GM21447 (cell line): Measurements from ENCODE around the gene FAM20C.

ENCODE experiments used
- ATAC-seq: cut with Tn5 transposase; IDR thresholded peaks from one replicate; pipeline ENCODE4 v1.9.1; 2021; ENCODE audit not compliant: unreplicated experiment

FAM20C gene

GRCh38 chr7:191981-192649 lies at the start of gene FAM20C:
TSS of gene FAM20C (plus strand) at chr7:192571. CDS start at chr7:193200, 629 bp downstream.
- ATAC-seq = no peak

- no peak for ATAC-seq
These were observed 49.1 kb upstream of the FAM20C start for GRCh38 chr7:143145-143751.

GRCh38 chr7:143811-144453 lies 48.4 kb upstream of the FAM20C start:
- ATAC-seq = peak; percentile 49

GRCh38 chr7:144454-144826 lies 47.9 kb upstream of the FAM20C start:
- ATAC-seq = no peak

GRCh38 chr7:145863-146262 lies 46.5 kb upstream of the FAM20C start:
- no peak for ATAC-seq

- no peak for ATAC-seq
These were observed 43.8 kb upstream of the FAM20C start for GRCh38 chr7:148543-148931.

- peak; percentile 92 for ATAC-seq
These were observed 43.2 kb upstream of the FAM20C start for GRCh38 chr7:148932-149790.

GRCh38 chr7:149791-150636 lies 42.4 kb upstream of the FAM20C start:
- peak; percentile 19 for ATAC-seq

GRCh38 chr7:150811-151221 lies 41.6 kb upstream of the FAM20C start:
- no peak for ATAC-seq

- no peak for ATAC-seq
These were observed 40.9 kb upstream of the FAM20C start for GRCh38 chr7:151346-152050.

- ATAC-seq = no peak
These were observed 39.5 kb upstream of the FAM20C start for GRCh38 chr7:152702-153391.

- no peak for ATAC-seq
These were observed 38.8 kb upstream of the FAM20C start for GRCh38 chr7:153604-154003.

- ATAC-seq = no peak
These were observed 38.1 kb upstream of the FAM20C start for GRCh38 chr7:154096-154799.

GRCh38 chr7:155469-155900 lies 36.9 kb upstream of the FAM20C start:
- no peak for ATAC-seq

GRCh38 chr7:156111-157007 lies 36.0 kb upstream of the FAM20C start:
- ATAC-seq = no peak

- no peak for ATAC-seq
These were observed 35.4 kb upstream of the FAM20C start for GRCh38 chr7:157008-157310.

- no peak for ATAC-seq
These were observed 34.4 kb upstream of the FAM20C start for GRCh38 chr7:157771-158625.
